Hippocampal formation (tissue), 2 donors: ENCODE data around the gene TMEM129.

Source experiments
- DNase-seq, 2 donors: peaks; one replicate each; lab custom pipeline; 2025; lab: John Stamatoyannopoulos, UW

TMEM129 gene

DNA sequence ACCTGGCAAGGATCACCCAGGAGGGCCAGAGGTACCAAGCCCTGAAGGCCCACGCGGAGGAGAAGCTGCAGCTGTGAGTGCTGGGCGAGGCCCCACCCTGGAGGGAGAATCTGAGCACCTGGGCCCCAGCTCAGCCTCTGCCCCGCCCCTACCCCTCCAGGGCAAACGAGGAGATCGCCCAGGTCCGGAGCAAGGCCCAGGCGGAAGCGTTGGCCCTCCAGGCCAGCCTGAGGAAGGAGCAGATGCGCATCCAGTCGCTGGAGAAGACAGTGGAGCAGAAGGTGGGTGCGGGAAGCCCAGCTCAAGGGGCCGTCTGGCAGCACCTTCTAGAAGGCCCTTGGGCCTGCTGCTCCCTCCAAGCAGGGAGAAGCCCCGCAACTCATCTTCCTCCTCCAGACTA is 23.4 kb upstream of the TMEM129 start:
- DNase-seq = no peak

DNA sequence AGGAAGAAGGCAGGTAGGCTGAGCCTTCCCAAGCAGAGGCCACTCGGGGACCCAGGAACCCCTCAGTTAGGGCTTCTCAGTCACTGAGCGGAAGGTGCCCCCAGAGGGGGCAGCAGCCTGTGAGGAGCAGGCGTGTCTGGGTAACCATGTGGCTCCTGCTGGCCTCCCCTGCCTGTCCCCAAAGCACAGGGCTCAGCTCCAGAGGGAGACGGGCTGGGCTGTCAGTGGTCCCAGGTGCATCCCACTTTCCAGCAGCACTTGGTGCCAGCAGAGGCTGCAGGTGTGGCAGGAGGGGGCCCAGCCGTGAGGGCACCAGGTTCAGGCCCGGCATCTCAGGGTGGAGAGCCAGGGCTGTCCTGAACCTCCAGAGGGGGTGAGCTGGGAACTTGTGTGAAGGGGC is 22.9 kb upstream of the TMEM129 start:
- no peak for DNase-seq

DNA sequence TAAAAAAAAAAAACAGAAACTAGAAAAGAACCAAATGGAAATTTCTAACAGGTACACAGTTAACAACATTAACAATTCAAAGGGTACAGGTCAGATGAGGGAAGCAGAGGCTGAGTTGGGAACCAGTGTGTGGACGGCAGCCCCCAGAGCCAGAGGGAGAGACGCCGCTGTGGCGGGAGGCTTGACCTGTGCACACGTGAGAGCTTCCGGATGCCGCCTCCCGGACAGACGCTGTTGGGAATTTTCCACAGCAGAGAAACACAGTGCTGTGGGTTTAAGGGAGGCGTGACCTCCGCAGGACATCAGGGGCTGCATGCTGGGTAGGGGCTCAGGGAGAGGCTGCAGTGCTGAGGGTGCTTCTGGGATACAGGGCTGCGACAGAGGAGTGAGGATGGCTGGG is 22.4 kb upstream of the TMEM129 start:
- DNase-seq = no peak

DNA sequence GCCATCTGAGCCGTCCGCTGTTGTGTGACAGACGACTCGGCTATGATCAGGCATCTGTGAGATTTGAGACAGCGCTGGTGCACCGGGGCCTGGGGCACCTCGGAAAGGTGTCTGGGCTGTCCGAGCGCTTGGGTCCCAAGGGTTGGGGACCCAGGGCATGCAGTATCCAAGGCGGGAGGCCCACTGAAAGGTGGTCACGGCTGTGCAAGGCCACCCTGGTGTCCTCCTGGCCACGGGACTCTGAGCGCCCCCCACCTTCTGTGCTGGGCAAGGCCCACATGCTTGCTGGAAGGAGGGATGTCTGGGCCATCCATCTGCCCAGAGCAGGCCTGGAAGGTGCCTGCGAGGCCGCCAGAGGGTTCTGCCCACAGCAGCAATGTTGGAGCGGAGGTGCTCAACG is 20.1 kb upstream of the TMEM129 start:
- DNase-seq = no peak

DNA sequence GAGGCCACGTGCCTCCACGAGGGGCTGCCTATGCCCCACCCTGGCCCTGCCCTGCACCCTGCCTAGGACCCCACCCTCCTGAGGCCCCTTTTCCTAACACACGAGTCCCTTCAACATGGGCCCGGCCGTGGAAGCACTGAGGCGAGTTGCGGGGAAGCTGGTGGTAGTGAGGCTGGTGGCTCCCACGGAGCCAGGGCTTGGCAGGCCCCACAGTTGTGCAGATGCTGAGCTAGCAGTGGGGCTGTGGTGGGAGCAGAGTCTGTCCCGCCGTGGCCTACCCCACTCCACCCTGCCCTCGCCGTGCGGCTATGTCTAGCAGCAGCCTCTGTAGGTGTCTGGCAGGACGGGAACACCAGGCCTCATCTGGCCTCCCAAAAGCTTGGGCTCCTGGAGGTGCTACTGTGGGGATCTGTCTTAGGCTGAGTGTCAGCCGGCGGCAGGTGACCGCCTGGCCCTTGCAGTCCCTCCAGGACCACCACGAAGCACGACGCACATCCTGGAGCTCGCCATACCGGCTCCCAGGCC is 19.0 kb upstream of the TMEM129 start:
- DNase-seq = no peak

DNA sequence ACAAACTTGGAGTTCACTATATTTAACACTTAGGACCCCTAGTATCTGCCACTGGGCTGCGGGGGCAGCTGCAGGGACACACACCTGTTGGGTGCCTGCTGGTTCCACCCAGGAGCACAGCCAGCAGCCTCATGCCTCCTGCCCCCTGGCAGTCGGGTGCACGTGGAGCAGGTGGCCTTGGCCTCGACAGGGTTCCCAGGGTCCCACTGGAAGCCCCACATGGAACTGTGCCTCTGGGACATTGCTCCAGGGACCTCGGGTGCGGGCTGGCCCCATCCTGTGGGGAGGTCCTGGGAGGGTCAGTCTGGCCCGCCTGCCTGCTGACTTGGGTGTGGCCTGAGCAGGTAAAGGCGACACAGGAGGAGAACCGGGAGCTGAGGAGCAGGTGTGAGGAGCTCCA is 18.2 kb upstream of the TMEM129 start:
- no peak for DNase-seq

DNA sequence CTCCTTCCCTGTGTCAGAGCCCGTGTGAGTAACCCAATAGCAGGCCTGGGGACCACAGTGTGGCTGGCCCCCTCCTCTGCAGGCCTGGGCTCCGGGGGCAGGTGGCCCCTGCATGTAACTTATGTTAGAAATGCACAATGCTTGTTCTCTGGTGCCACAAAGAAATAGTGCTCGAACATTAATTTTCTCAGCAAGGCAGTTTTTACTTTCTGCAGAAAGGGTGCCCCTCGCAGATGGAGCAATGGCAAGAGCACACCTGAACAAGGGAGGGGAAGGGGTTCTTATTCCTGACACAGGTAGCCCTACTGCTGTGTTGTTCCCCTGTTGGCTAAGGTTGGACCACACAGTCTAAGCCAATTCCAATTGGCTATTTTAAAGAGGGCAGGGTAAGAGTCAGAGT is 17.3 kb upstream of the TMEM129 start:
- DNase-seq = no peak

DNA sequence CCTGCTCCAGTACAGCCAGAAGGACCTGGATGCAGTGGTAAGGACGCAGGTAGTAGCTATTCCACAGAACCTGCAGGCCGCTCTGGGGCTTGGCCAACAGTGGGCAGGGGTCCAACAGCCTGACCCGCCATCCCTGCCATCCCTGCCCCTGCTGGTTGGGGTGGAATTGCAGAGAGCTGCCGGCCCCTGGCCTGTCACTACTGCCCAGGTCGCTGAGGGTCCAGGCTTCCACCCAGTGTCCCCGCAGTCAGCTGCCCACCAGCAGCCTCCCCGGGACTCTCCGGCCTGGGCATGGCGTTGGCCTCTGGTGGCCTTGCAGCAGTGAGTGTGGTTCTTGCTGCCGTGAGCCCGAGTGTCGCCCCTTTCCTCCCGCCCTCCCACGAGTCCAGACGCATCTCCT is 16.5 kb upstream of the TMEM129 start:
- no peak for DNase-seq

DNA sequence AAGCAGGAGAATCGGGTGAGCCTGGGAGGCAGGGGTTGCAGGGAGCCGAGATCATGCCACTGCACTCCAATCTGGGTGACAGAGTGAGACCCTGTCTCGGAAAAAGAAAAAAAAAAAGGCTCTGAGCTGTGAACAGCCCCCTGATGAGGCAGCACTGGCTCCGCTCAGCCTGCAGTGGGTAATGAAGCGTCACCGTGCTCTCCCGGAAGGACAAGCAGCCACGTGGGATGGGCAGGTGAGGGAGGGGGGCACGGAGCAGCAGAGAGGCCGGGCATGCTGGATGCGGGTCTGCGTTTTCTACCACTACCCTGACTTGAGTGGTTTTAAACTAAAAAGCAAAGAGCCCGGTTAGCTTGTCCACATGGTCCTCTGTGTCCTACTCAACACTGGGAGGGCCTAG is 15.7 kb upstream of the TMEM129 start:
- no peak for DNase-seq

DNA sequence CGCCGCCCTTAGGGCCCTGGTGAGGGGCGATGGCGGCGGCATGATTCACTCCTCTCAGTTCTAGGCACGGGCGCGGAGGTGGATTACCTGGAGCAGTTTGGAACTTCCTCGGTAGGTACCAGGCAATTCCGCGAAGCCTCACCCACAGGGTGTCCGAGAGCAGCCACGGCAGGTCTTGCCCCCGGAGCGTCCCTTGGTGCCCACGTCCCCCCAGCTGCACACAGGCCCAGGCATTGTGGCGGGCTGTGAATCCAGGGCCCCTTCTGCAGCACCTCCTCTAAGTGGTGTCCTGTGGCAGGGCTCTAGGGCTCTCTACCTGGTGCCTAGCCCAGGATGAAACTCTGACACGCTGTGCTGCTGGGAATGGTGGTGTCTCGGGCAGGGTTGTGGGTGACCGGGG is 14.1 kb upstream of the TMEM129 start:
- no peak for DNase-seq

DNA sequence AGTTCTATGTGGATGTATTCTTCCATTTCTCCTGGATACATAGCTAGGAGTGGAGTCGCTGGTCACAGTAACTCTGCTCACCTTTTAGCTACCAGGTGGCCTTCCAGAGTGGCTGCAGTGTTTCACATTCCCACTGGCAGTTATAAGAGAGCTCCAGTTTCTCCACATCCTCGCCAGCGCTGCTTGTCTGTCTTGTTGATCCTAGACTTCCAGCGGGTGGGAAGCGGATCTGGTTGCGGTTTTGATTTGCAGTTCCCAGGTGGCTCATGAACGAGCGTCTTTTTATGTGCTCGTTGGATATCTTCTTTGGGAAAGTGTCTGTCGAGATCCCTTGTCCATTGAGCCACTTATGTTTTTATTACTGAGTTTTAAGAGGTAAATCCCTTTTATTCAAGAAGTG is 11.8 kb upstream of the TMEM129 start:
- DNase-seq = no peak

DNA sequence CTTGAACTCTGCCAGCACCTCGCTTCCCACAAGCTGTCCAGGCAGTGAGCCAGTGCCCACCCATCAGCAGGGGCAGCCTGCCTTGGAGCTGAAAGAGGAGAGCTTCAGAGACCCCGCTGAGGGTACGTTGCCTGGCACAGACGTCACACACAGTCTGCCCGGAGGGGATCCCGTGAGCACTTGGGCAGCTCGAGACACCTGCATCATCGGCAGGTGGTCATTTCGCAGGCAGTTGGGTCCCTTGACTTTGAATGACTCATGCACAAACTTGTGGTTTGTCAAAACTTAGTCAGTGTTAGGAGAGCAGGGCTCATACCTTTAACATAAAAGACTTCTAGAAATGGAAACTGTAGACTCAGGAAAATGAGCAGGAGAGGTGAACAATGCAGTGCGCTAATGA is 10.1 kb upstream of the TMEM129 start:
- no peak for DNase-seq

DNA sequence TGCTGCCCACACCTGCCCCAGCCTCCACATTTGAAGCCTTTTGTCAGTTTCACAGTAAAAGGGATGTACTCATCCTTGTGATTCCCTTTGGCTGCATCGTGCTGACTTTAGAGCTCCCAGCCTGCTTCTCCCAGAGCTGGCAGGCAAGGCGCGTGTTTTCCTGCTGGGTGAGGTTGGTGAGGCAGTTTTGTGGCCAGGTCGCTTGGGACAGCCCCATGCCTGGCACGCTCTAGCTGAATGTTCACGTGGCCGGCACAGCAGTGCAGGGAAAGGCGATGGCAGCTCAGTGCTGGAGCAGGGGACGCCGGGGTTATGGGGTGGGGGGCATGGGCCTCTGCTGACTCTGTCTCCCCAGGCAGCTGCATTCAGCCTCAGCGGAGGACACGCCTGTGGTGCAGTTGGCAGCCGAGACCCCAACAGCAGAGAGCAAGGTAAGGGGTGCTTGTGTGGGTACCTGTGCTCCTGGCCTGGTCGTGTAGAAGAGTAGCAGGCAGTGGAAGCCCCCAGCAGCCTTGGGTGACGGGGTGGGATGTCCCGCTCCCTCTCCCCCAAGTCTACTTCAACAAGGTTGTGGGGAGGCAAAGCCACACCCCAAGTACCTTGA is 9.5 kb upstream of the TMEM129 start:
- no peak for DNase-seq

DNA sequence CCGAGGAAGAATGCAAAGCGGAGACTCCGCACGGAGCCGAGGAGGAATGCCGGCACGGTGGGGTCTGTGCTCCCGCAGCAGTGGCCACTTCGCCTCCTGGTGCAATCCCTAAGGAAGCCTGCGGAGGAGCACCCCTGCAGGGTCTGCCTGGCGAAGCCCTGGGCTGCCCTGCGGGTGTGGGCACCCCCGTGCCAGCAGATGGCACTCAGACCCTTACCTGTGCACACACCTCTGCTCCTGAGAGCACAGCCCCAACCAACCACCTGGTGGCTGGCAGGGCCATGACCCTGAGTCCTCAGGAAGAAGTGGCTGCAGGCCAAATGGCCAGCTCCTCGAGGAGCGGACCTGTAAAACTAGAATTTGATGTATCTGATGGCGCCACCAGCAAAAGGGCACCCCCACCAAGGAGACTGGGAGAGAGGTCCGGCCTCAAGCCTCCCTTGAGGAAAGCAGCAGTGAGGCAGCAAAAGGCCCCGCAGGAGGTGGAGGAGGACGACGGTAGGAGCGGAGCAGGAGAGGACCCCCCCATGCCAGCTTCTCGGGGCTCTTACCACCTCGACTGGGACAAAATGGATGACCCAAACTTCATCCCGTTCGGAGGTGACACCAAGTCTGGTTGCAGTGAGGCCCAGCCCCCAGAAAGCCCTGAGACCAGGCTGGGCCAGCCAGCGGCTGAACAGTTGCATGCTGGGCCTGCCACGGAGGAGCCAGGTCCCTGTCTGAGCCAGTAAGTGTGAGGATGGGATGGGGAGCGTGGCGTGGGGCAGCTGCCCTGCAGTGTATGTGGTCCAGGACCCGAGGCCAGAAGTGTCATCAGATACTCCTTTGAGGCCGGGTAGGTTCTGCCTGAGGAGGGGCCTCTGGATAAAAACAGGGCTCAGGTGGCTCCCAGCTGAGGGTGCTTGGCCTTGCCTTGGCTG is 7.2 kb upstream of the TMEM129 start:
- no peak for DNase-seq

DNA sequence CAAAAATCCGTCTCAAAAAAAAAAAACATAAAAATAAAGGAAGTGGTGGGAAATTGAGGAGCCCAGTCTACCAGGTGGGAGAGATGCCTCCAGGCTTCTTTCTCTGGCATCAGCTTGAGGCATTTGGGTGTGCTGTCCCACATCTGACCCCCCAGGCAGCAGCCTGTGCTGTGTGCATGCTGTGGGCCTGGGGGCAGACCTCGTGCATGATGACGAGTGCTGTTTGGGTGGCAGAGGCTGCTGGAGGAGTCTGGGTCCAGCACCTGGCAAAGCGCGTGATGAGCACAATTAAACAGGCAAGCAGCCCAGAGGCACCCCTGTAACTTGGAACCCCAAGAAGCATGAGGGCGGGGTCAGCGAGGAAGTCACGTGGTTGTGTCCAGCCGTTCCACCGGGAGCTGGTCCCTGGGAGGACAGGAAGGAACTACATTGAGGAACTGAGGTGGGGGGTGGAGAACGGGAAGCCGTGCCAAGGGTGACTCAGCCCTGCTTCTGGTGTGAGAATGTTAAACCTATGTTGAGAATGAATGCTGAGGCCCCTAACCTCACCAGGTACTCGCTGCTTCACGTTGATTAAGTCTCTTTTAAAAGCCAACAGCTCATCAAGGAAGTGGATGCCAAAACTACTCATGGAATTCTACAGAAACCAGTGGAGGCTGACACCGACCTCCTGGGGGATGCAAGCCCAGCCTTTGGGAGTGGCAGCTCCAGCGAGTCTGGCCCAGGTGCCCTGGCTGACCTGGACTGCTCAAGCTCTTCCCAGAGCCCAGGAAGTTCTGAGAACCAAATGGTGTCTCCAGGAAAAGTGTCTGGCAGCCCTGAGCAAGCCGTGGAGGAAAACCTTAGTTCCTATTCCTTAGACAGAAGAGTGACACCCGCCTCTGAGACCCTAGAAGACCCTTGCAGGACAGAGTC is 6.3 kb upstream of the TMEM129 start:
- DNase-seq = peak in 1 of 2 donors; percentile 11

DNA sequence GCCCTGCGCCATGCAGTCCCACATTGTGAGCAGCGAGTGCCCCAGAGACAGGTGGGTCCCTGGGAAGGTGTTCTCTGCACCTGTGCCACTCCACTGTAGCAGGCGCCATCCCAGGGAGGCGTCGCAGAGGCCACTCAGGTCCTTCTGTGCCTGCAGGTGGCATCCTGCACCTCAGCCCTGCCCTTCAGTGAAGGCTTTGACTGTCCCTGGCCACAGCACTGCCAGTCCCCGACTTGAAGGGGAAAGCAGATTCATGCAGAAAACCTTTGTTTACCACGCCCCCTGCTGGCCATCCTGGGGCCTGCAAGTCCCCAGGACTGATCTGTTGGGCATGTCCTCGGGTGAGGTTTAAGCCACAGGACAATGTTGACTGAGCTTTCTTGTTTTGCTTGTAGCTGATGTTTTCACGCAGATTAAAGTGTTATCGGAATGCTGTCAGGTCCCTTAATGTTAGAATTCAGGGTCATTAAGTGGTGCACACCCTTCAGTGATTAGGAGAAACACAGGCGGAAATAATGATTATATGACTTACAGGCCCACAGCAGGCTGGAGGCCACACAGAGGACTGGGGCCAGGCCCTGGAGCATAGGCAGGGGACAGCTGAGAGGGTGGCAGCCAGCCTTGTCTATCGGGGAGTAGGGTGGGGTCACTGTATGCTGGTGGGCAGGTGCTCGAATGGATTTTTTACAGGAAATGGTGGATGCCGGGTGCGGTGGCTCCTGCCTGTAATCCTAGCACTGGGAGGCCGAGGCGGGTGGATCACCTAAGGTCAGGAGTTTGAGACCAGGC is 5.2 kb upstream of the TMEM129 start:
- peak; percentile 81 to 86 for DNase-seq

DNA sequence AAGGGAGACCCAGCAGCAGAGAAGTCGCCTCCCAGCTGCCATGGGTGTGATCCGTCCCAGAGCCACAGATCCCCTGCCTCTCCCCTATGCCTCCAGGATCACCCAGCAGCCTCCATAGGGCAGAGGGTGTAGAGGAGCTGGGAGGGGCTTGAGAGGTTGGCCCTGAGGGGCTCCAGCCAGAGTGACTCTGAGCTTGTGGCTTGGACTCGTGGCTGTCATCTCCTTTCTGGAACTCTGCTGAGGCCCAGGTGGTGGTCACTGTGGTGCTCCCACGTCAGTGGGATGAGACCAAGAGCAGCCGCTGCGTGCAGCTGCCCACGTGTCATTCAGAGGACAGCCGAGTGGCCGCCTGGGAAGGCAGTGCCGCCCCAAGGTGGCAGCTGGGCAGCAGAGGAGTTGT is 4.4 kb upstream of the TMEM129 start:
- no peak for DNase-seq

DNA sequence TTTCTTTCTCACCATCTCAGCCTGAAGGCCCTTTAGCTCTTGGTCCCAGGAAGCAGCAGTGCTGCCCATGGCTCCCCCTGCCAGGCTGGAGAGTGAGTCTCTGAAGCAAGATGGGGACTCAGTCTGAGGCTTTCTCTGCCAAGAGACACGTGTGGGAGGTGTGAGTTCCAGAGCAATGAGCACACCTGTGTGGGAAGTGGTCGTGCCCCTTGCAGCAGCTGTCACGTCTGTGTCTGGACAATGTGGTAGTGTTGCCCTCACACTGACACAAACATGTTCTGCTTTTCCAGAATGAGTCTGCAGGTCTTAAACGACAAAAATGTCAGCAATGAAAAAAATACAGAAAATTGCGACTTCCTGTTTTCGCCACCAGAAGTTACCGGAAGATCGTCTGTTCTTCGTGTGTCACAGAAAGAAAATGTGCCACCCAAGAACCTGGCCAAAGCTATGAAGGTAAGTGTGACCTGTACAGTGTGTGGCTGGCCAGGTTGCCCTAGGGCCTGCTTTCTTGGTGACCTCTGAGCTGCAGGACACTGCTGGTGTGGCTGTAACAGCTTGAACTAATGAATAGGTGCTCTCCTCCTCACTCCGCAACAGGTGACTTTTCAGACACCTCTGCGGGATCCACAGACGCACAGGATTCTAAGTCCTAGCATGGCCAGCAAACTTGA is 2.1 kb upstream of the TMEM129 start:
- no peak for DNase-seq

DNA sequence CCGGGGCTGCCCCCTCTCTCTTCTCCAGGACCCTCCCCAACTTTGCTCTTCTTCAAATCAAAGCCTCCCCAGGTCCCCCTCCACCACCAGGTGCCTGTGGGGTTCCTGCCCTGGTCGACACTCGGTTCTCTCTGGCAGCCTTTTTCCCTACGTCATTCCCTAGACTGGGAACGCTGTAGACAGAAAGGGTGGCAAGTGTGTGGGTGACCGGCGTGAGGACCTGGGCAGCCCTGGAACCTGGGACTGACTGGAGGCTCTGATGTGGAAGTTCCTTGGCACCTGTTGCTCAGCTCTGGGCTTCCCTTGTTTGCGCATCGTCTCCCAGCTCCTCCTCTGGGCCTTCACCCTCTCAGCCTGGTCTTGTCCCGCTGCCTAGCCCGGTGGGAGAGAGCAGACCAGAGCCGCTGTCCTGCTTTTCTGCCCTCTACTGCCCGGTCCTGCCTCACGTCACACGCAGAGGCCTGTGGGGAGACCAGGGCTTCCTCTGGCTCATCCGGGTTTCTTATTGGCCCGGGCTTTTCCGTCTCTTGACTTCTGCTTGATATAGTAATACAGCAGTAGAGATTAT is 1.5 kb upstream of the TMEM129 start:
- no peak for DNase-seq
